Testis (tissue), 2 donors: ENCODE measurements around the gene SLC44A5.

ENCODE experiments used
- POLR2A ChIP-seq: fragments of 450-650 bp; IDR thresholded peaks from one replicate; pipeline ENCODE4 v1.6.1; 2017; ENCODE audit warnings: antibody characterized with exemption, mild to moderate bottlenecking, moderate library complexity
- TF ChIP-seq, protein P1 (sequence below), 3 experiments: fragments of 450-650 bp in 2 of 3; fragments of 200-600 bp in 1 of 3; sonication (generic) in 1 of 3; IDR thresholded peaks; one replicate each; pipeline ENCODE4 v1.5.1; 2016 to 2019; ENCODE audit warnings: antibody characterized with exemption in 3 of 3, mild to moderate bottlenecking in 2 of 3, moderate library complexity in 1 of 3

DNA sequence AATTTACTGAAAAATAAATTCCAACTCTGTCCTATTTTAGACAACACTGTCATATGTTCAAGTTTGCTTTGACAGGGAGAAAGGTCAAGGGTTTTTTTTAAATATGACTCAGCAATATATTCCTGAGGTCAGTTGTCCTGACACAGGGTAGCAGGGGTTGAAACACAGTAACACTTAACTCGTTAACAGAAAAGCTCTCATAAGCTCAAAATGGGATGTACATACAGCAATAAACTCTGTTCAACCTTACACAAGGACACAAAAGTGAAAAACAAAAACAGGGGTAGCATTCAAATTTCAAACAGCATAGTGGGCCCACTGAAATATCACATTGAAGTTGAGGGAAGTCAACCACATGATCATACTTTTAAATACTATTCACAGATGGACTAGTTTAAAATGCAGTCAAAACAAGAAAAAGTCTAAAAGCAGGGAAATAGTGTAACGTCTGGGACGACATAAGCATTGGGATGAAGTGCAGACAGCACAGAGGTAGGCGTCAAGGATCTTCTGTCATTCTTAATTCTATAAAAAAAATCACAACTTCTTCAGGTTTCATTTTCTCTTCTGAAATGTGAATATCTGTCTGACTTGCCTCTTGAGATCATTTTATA, 89.9 kb downstream of the SLC44A5 start:
- TF ChIP-seq, protein P1, sequence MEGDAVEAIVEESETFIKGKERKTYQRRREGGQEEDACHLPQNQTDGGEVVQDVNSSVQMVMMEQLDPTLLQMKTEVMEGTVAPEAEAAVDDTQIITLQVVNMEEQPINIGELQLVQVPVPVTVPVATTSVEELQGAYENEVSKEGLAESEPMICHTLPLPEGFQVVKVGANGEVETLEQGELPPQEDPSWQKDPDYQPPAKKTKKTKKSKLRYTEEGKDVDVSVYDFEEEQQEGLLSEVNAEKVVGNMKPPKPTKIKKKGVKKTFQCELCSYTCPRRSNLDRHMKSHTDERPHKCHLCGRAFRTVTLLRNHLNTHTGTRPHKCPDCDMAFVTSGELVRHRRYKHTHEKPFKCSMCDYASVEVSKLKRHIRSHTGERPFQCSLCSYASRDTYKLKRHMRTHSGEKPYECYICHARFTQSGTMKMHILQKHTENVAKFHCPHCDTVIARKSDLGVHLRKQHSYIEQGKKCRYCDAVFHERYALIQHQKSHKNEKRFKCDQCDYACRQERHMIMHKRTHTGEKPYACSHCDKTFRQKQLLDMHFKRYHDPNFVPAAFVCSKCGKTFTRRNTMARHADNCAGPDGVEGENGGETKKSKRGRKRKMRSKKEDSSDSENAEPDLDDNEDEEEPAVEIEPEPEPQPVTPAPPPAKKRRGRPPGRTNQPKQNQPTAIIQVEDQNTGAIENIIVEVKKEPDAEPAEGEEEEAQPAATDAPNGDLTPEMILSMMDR (IDR thresholded peaks at IDR 0.05), result no peak
- TF ChIP-seq POLR2A, result no peak
